GM12873 (cell line): ENCODE data around the gene ZACN.
A peak's percentile ranks its signal among the peaks of the same experiment; 100 is the strongest.

Source experiments
- TF ChIP-seq, protein P1 (sequence below): IDR thresholded peaks from 2 replicates; pipeline ENCODE4 v1.5.1; 2012; ENCODE audit warnings: low read depth, mild to moderate bottlenecking, moderate library complexity, low read length, control low read depth; ENCODE audit not compliant: insufficient read depth; ENCODE audit errors: missing control alignments

The ZACN gene

DNA sequence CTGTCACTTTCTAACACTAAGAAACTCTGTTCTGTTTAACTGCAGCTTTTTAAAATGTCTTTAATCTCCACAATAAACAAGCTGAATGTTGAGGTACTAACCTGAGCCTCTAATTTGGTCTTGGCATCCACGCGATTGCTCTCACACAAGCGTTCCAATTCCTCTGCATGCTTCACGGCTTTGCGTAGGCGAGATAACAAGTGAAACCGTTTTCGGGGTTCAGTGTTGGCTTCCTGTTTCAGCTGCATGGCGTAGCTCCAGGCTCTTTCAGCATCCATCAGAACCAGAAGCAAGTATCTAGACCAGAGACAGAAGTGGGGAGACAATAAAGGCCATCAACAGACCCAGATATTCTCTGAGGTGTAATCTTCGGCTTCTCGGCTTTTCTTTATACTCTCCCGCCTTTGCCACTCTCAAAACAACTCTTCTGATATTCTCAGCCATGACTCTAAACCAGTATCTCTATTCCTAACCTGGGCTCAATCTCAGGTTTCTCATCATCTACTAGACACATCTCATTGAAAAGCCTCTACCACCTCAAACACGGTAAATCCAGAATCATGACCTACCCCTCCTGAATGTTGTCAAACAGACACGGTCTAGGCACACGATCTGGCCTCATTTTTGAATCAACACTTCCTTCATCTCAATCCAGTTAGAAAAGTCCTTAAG is 15.0 kb upstream of the ZACN start:
- TF ChIP-seq, protein P1, sequence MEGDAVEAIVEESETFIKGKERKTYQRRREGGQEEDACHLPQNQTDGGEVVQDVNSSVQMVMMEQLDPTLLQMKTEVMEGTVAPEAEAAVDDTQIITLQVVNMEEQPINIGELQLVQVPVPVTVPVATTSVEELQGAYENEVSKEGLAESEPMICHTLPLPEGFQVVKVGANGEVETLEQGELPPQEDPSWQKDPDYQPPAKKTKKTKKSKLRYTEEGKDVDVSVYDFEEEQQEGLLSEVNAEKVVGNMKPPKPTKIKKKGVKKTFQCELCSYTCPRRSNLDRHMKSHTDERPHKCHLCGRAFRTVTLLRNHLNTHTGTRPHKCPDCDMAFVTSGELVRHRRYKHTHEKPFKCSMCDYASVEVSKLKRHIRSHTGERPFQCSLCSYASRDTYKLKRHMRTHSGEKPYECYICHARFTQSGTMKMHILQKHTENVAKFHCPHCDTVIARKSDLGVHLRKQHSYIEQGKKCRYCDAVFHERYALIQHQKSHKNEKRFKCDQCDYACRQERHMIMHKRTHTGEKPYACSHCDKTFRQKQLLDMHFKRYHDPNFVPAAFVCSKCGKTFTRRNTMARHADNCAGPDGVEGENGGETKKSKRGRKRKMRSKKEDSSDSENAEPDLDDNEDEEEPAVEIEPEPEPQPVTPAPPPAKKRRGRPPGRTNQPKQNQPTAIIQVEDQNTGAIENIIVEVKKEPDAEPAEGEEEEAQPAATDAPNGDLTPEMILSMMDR: no peak

DNA sequence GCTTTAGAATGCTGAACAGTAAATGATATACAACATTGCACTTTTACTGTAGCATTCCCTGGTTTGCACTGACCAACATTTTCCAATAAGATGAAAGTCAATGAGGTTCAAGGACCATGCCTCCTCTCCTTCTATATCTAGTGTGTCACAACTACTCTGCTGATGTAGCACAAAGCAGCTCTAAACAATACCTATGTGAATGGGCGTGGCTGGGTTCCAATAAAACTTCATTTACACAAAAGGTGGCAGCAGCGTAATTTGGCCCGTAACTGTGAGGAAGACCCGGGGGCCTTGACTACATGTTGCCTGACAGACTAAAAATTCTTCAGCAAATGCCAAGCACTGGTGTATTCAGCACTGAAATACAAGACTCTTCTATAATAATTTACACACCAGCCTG is 13.2 kb upstream of the ZACN start:
- TF ChIP-seq, protein P1: no peak

DNA sequence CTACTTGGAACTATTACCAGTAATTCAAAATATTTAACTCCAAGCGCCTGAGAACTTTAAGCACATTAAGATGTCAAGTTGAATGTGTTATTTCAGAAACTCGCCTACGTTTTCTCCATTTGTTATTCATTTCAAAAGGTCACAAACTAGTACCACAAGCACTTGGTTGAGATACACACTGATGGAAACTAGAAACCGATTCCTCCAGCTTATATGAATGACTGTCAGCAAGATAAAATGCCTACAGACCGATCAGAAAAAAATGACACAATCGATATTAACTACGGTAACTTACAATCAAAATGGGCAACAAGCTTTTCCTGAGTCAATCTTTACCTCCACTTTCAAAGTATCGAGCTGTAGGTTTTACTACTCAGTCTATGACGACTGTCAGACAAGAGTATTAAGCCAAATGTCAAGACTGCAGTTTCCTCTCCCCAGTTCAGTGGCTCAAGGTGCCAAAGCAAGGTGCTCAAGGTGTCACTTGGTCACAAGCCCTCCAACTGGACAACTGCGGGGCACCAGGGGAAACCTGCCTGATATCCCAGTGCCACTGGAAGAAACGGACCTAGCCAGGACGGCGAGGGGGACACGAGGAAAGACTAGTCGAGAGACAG is 7.3 kb upstream of the ZACN start:
- TF ChIP-seq, protein P1: no peak

DNA sequence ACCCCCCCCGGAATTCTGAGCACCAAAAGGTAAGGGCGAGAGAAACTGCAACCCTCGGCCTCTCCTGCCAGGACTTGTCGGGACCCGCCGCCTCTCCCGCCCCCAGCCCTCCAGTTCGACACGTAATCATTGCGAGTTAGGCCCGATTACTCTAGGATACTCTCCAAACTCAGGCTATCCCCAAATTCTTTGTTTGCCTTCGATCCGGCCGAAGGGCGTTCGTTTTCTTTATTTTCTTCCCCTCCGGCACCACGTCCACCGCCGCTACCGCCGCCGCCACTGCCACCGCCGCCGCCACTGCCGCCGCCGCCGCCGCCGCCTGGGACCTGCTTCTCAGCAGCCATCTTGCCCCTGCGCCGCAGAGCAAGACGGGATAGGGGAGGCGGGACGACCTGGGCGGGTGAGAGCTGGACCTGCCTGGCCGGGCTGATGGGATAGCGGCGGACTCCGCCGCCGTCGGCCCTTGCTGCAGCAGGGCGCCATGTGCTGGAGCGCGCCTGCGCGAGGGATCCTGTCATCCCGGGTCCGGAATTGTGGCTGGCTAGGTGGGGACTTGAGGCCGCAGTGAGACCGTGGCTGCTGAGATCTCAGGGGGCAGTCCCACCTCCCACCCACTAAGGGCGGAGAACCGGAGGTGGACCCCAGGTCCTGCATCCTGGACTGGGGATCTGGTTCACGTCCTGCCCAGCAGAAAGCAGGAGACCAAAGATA is 6.7 kb upstream of the ZACN start, which contains the start of gene SRP68:
TSS of gene SRP68 (minus strand) at position 370 of the 711 bp plus-strand sequence. CDS start at position 344, 26 bp downstream.
- TF ChIP-seq, protein P1: no peak

DNA sequence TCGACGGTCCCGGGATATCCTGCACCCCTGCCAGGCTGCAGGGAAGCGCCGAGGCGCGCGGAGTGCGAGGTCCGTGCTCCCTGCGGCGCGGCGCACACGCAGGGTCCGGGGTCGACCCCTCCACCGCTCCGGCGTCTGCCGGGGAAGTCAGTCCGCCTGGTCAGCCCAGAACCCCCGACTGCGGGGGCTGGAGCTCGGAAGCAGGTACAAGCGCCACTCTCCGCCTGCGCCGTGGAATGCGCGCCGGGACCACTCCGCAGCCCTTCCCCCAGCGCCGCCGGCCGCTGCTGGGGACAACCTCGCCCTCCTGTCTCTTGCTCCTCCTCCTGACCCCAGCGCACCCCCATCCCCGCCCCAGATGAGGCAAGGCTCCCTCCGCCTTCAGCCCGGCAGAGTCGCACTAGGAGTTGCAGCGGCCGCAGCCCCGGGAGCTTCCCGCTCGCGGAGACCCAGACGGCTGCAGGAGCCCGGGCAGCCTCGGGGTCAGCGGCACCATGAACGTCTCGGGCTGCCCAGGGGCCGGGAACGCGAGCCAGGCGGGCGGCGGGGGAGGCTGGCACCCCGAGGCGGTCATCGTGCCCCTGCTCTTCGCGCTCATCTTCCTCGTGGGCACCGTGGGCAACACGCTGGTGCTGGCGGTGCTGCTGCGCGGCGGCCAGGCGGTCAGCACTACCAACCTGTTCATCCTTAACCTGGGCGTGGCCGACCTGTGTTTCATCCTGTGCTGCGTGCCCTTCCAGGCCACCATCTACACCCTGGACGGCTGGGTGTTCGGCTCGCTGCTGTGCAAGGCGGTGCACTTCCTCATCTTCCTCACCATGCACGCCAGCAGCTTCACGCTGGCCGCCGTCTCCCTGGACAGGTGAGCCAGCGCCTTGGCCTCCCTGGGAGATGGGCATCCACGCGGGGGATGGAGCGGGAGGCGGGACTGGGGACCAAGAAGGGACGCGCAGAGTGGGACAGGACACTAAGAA is 4.3 kb upstream of the ZACN start, which contains the start of gene GALR2:
TSS of gene GALR2 (plus strand) at position 392 of the 974 bp plus-strand sequence. CDS start at position 495, 103 bp downstream.
- TF ChIP-seq, protein P1: no peak

DNA sequence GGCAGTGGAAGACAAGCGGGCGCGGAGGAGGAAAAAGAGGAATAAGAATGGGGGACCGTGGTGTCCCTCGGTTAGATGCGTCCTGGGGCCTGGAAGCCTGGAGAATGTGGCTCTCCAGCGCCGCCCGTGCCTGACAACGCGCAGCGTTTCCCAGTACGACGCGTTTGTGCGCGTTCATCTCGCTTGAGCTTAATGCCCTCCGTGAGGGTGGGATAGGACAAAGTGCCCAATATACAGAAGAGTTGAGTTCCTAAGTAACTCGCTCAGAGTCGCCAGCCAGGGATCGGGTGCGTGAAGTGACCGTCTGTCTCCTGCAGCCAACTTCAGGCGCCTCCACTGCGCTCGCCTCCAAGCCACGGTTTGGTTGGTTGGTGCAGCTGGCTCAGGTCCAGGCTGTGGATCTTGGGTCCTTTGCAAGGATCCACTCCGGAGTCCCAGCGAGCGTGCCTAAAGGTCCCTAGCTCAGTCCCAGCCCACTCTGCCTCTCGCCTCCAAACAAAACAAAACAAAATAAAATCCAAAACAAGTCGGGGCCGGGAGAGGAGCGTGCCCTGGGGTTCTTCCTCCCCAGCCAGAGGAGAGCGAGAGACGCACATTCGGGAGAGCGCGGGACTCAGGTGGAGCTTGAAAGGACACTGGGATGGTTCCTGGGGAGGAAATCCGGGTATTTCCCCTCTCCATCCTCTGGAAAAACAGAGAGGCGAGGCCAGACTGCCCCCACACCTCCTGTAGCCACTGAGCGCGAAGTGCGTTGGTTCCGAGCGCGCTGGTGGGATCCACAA is 3.4 kb upstream of the ZACN start:
- TF ChIP-seq, protein P1: peak; percentile 28
